ENCODE data around the gene DEPP1.

DEPP1 gene

DNA sequence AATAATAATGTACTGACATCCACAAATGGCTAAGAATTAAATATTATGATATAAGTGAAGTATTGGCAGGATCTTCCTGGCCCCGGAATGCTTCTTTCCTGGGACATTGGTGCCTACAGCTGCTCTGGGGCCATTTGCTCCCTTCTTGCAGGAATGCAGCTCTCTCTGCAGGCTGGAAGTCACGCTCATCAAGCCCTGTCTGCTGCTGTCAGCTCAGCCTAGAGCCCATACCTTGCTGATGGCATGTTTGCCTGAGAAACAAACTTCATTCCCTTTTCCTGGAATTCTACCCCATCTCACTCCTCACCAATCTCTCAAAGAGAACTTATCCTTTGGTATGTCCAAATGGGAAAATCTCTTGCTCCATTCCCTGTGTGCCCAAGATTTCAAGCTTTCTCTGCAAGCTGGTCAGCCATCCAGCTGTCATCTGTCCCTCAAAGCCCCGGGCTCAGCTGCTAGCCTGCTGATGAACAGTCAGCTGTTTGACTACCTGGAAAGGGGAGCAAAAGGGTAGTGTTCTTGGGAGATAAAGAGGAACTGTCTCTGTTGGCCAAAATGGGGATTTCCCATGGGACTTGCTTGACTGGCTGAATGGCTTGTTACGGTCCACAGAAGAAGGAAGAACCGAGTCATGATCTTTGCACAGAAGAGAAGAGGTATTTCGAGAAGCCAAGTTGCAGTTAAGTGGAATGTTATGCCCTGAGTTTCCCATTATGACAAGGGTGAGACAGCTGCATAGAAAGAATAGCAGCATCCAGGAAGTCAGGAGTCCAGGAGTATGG is 31.0 kb downstream of the DEPP1 start:
- Histone ChIP-seq H3K4me2 (ENCODE audit: low read depth, low read length, poor library complexity, severe bottlenecking) (no peak overlapping the region), H3K79me2 (ENCODE audit: insufficient read depth, low read length) (no peaks in the 10 kb centered on the region), H2AFZ (ENCODE audit: low read depth, low read length, severe bottlenecking) (no peak overlapping the region), H3K27ac (ENCODE audit: low read depth, low read length) (no peak overlapping the region), H4K20me1 (ENCODE audit: low read depth, low read length) (no peaks in the 10 kb centered on the region), H3K9me2 (replicated peaks; ENCODE audit: insufficient read depth, low read length) (no peaks in the 10 kb centered on the region), H3K27me3 (ENCODE audit: low read length) (no peaks in the 10 kb centered on the region; the same call in 1 of the 2 replicates), H3K9me3 (ENCODE audit: insufficient read depth, low read length) (peaks cover 8% of the 10 kb centered on the region; the same call in 1 of the 2 replicates), H3K4me3 (ENCODE audit: insufficient read depth, low read length, poor library complexity, severe bottlenecking) (no peak overlapping the region), H3F3A (ENCODE audit: insufficient read depth) (no peaks in the 10 kb centered on the region), H3K36me3 (ENCODE audit: low read length) (no peaks in the 10 kb centered on the region), H3K9ac (ENCODE audit: low read length) (no peak overlapping the region)
- TF ChIP-seq, protein P1, sequence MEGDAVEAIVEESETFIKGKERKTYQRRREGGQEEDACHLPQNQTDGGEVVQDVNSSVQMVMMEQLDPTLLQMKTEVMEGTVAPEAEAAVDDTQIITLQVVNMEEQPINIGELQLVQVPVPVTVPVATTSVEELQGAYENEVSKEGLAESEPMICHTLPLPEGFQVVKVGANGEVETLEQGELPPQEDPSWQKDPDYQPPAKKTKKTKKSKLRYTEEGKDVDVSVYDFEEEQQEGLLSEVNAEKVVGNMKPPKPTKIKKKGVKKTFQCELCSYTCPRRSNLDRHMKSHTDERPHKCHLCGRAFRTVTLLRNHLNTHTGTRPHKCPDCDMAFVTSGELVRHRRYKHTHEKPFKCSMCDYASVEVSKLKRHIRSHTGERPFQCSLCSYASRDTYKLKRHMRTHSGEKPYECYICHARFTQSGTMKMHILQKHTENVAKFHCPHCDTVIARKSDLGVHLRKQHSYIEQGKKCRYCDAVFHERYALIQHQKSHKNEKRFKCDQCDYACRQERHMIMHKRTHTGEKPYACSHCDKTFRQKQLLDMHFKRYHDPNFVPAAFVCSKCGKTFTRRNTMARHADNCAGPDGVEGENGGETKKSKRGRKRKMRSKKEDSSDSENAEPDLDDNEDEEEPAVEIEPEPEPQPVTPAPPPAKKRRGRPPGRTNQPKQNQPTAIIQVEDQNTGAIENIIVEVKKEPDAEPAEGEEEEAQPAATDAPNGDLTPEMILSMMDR (IDR thresholded peaks at IDR 0.05; ENCODE audit: insufficient read depth, low read length, poor library complexity, severe bottlenecking), result no peak
- TF ChIP-seq EZH2phosphoT487 (conservative IDR thresholded peaks at IDR 0.05; ENCODE audit: low read length), result no peak

DNA sequence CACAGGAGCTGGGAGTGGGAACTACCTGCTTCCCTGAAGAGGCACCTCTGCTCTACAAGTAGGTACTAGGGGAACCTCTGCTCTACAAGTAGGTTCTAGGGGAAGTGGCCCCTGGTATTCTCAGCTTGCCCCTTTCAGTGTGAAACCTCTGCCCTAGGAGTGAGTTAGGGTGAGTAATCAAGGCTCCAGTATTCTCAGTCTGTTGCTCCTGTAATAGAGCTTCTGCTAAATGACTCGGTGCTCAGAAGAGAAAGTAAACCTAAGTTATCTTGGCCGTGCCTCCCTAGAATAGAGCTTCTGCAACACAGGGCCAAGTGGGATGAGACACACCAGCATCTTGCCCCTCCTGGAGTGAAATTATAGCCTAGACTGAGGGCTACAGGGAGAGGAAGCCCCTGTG is 32.4 kb downstream of the DEPP1 start:
- Histone ChIP-seq H3K4me3 (ENCODE audit: insufficient read depth, low read length, poor library complexity, severe bottlenecking) (no peak overlapping the region), H3K27ac (ENCODE audit: low read depth, low read length) (no peak overlapping the region), H3K27me3 (ENCODE audit: low read length) (no peaks in the 10 kb centered on the region; the same call in 1 of the 2 replicates), H2AFZ (ENCODE audit: low read depth, low read length, severe bottlenecking) (no peak overlapping the region), H3F3A (ENCODE audit: insufficient read depth) (no peaks in the 10 kb centered on the region), H3K4me2 (ENCODE audit: low read depth, low read length, poor library complexity, severe bottlenecking) (no peak overlapping the region), H3K9ac (ENCODE audit: low read length) (no peak overlapping the region), H4K20me1 (ENCODE audit: low read depth, low read length) (no peaks in the 10 kb centered on the region), H3K9me3 (ENCODE audit: insufficient read depth, low read length) (peaks cover 8% of the 10 kb centered on the region; the same call in 1 of the 2 replicates), H3K79me2 (ENCODE audit: insufficient read depth, low read length) (no peaks in the 10 kb centered on the region), H3K36me3 (ENCODE audit: low read length) (no peaks in the 10 kb centered on the region), H3K9me2 (replicated peaks; ENCODE audit: insufficient read depth, low read length) (no peaks in the 10 kb centered on the region)
- TF ChIP-seq, protein P1 (IDR thresholded peaks at IDR 0.05; ENCODE audit: insufficient read depth, low read length, poor library complexity, severe bottlenecking), result no peak
- no peak for TF ChIP-seq EZH2phosphoT487 (conservative IDR thresholded peaks at IDR 0.05; ENCODE audit: low read length)

DNA sequence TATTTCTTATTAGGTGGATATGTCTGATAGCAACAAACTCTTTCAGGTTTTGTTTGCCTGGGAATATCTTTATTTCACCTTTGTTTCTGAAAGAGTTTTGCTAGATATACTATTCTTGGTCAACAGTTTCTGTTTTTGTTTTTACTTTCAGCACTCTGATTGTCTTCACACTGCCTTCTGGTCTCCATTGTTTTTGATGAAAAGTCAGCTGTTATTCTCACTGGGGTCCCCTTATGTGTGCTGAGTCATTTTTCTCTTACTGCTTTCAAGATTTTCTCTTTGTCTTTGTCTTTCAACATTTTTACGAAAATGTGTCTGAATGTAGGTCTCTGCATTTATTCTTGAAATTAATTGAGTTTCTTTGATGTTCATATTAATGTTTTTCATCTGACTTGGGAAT is 34.3 kb downstream of the DEPP1 start:
- H2AFZ ChIP-seq (ENCODE audit: low read depth, low read length, severe bottlenecking), result no peak overlapping the region
- no peaks in the 10 kb centered on the region for H3K79me2 ChIP-seq (ENCODE audit: insufficient read depth, low read length)
- no peaks in the 10 kb centered on the region for H3F3A ChIP-seq (ENCODE audit: insufficient read depth)
- no peak for TF ChIP-seq EZH2phosphoT487 (conservative IDR thresholded peaks at IDR 0.05; ENCODE audit: low read length)
- TF ChIP-seq, protein P1 (IDR thresholded peaks at IDR 0.05; ENCODE audit: insufficient read depth, low read length, poor library complexity, severe bottlenecking), result no peak
- H3K4me2 ChIP-seq (ENCODE audit: low read depth, low read length, poor library complexity, severe bottlenecking), result no peak overlapping the region
- H3K9ac ChIP-seq (ENCODE audit: low read length), result no peak overlapping the region
- H3K27me3 ChIP-seq (ENCODE audit: low read length), result no peaks in the 10 kb centered on the region; the same call in 1 of the 2 replicates
- no peak overlapping the region for H3K27ac ChIP-seq (ENCODE audit: low read depth, low read length)
- H4K20me1 ChIP-seq (ENCODE audit: low read depth, low read length), result no peaks in the 10 kb centered on the region
- no peaks in the 10 kb centered on the region for H3K9me2 ChIP-seq (replicated peaks; ENCODE audit: insufficient read depth, low read length)
- peaks cover 8% of the 10 kb centered on the region; the same call in 1 of the 2 replicates for H3K9me3 ChIP-seq (ENCODE audit: insufficient read depth, low read length)
- H3K36me3 ChIP-seq (ENCODE audit: low read length), result no peaks in the 10 kb centered on the region
- no peak overlapping the region for H3K4me3 ChIP-seq (ENCODE audit: insufficient read depth, low read length, poor library complexity, severe bottlenecking)

Data from SU-DHL-6 (cell line).